Spinal cord (tissue), 10 donors: ENCODE results near the gene OR52E6. TPM values are rescaled to one million over a fixed set of nuclear protein-coding genes. Genes with fewer than 3 reads are reported as not detected.

ENCODE experiments used
- DNase-seq, 6 donors: peaks; one replicate each; pipeline versions ENCODE4 v3.0.0 to v3.0.0-alpha.2; 2013 to 2015; ENCODE audit warnings: low spot score in 6 of 6, low read depth in 4 of 6
- H3K27ac ChIP-seq: one replicate; pipeline ENCODE4 v1.5.1; 2013; ENCODE audit warnings: low read depth, low read length, control low read depth
- H3K27me3 ChIP-seq: one replicate; pipeline ENCODE4 v1.6.1; 2013; ENCODE audit warnings: low read length; ENCODE audit not compliant: control insufficient read depth, insufficient read depth
- H3K36me3 ChIP-seq: one replicate; pipeline ENCODE4 v1.6.1; 2013; ENCODE audit warnings: low read length; ENCODE audit not compliant: control insufficient read depth, insufficient read depth
- H3K4me1 ChIP-seq: one replicate; pipeline ENCODE4 v1.6.1; 2013; ENCODE audit warnings: low read length; ENCODE audit not compliant: control insufficient read depth, insufficient read depth
- H3K4me3 ChIP-seq: one replicate; pipeline ENCODE4 v1.5.1; 2013; ENCODE audit warnings: low read depth, low read length, control low read depth
- H3K9me3 ChIP-seq: one replicate; pipeline ENCODE4 v1.6.1; 2013; ENCODE audit warnings: low read length; ENCODE audit not compliant: control insufficient read depth, insufficient read depth
- WGBS: methylation state at CpG from one replicate; pipeline ENCODE4 v1.1.5; 2013; ENCODE audit warnings: missing lambda C conversion rate; ENCODE audit not compliant: insufficient coverage; 5-methylcytosine and 5-hydroxymethylcytosine counted together
- long read RNA-seq, 4 donors: transcript quantifications; one replicate each; lab custom pipeline, GENCODE V29; 2026
- polyA plus RNA-seq, 2 donors: library from polyadenylated mRNA; unstranded; fragments of 120-200 nt; gene quantifications; one replicate each; pipeline ENCODE4 v1.2.1, GENCODE V29; 2013; ENCODE audit not compliant: insufficient read length in 2 of 2
- total RNA-seq, 2 donors: library from RNA; depleted of rRNA in 1 of 2; stranded (reverse); fragments of 120-200 nt in 1 of 2; fragments of >200 nt in 1 of 2; gene quantifications; one replicate each; pipeline versions ENCODE4 v1.2.3 to v1.2.4, GENCODE V29; 2013 to 2014
- donor health status: healthy.

OR52E6 gene
- not detected for total RNA-seq
- polyA plus RNA-seq = not detected
- long read RNA-seq, donor 1 = 0 reads
- long read RNA-seq, donor 2 = 0 reads
- long read RNA-seq, donor 3 = 0 reads
- long read RNA-seq, donor 4 = 0 reads

- Histone ChIP-seq H3K27me3 (no peaks in the 10 kb centered on the region), H3K9me3 (no peaks in the 10 kb centered on the region), H3K36me3 (no peaks in the 10 kb centered on the region), H3K4me3 (no peak within 1 kb of the TSS), H3K4me1 (no peaks in the 10 kb centered on the region), H3K27ac (no peak within 1 kb of the TSS)
- DNase-seq = no peak
- no CpG with 5 or more reads among the region's 1 CpG for WGBS
Measured at GRCh38 chr11:5841797-5842196, at the start of gene OR52E6. Gene OR52E6 (minus strand): TSS chr11:5841897. CDS start chr11:5841897, 0 bp downstream.

- H3K4me3 ChIP-seq = no peak overlapping the region
- no peaks in the 10 kb centered on the region for H3K4me1 ChIP-seq
- no peaks in the 10 kb centered on the region for H3K27me3 ChIP-seq
- DNase-seq = peak in 2 of 6 donors; percentile 14 to 41
- H3K27ac ChIP-seq = no peak overlapping the region
- H3K9me3 ChIP-seq = no peaks in the 10 kb centered on the region
- WGBS = 70% methylated on average over 2 of the region's 4 CpGs
- H3K36me3 ChIP-seq = no peaks in the 10 kb centered on the region
Measured at GRCh38 chr11:5891216-5891800, 49.6 kb upstream of the OR52E6 start.

DNA sequence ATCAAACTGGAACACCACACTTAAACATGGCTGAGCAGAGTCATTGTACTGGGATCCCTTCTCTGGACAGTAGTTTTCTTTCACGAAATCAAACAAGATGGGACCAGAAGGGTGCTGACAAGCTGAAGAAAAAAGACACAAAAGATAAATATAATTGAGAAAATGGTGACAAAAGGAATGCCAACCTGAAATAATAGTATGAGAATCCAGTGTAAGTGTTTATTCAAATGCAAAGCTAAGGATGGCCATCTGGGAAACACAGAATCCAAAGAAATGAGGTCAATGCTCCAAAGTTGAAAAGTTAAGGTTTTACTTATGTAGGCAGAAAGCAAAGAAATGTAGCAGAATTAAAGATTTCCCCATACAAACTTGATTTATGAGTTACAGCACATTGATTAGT is 46.0 kb upstream of the OR52E6 start:
- no peak for DNase-seq
- no peaks in the 10 kb centered on the region for H3K4me1 ChIP-seq
- no peak overlapping the region for H3K27ac ChIP-seq
- H3K4me3 ChIP-seq = no peak overlapping the region
- no CpG with 5 or more reads among the region's 1 CpG for WGBS
- H3K9me3 ChIP-seq = no peaks in the 10 kb centered on the region
- H3K36me3 ChIP-seq = no peaks in the 10 kb centered on the region
- no peaks in the 10 kb centered on the region for H3K27me3 ChIP-seq

- no peak overlapping the region for H3K4me3 ChIP-seq
- no peaks in the 10 kb centered on the region for H3K27me3 ChIP-seq
- H3K9me3 ChIP-seq = no peaks in the 10 kb centered on the region
- H3K4me1 ChIP-seq = no peaks in the 10 kb centered on the region
- no CpG with 5 or more reads among the region's 3 CpGs for WGBS
- no peaks in the 10 kb centered on the region for H3K36me3 ChIP-seq
- no peak overlapping the region for H3K27ac ChIP-seq
- no peak for DNase-seq
Measured at GRCh38 chr11:5887172-5887571, 45.5 kb upstream of the OR52E6 start.

DNA sequence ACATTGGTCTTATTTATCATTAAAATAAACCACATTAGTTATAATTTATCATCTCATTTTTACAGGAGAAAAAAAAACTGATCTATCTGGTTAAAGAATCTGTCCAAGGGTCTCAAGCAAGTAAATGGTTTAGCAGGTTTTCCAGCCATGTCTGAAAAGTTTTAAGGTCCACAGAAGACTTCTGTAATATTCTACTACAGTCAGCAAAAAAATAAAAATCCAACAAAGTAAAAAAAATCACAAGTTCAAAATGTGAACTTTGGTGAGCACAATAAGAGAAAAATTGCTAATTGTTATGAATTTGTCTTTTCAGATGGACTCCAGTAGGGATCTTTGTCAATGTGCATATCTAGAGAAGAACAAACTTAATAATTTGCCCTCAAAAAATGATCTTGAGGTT is 40.1 kb upstream of the OR52E6 start:
- Histone ChIP-seq H3K4me3 (no peak overlapping the region), H3K9me3 (no peaks in the 10 kb centered on the region), H3K36me3 (no peaks in the 10 kb centered on the region), H3K27me3 (no peaks in the 10 kb centered on the region), H3K4me1 (no peaks in the 10 kb centered on the region), H3K27ac (no peak overlapping the region)
- no peak for DNase-seq

DNA sequence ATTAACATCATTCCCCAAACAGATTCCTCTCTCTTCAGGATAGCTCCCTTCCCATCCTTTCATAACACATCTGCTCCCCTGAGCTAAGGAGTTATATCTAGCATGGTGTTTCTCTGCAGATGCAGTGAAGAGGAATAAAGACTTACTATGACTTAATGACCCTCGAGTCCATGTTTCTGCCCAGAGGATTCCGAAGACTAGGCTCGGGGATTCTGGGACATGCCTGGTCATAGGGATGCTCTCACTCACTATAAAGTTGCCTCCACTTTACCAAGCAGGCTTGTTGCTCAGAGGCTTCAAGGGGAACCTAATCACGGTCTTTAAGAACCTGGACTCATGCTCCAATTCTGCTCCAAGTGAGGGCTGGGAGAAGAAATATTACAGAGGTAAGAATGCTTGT is 38.6 kb upstream of the OR52E6 start, which contains the start of gene OR52E4:
Gene OR52E4, plus strand, starts transcription at position 301 of the 400 bp plus-strand sequence. CDS start 3,664 bp downstream, outside the sequence.
- no peak for DNase-seq
- no peaks in the 10 kb centered on the region for H3K27me3 ChIP-seq
- 80% methylated on average over 1 of the region's 4 CpGs for WGBS
- no peaks in the 10 kb centered on the region for H3K9me3 ChIP-seq
- H3K4me1 ChIP-seq = no peaks in the 10 kb centered on the region
- no peaks in the 10 kb centered on the region for H3K36me3 ChIP-seq
- no peak within 1 kb of the TSS for H3K4me3 ChIP-seq
- H3K27ac ChIP-seq = no peak within 1 kb of the TSS

DNA sequence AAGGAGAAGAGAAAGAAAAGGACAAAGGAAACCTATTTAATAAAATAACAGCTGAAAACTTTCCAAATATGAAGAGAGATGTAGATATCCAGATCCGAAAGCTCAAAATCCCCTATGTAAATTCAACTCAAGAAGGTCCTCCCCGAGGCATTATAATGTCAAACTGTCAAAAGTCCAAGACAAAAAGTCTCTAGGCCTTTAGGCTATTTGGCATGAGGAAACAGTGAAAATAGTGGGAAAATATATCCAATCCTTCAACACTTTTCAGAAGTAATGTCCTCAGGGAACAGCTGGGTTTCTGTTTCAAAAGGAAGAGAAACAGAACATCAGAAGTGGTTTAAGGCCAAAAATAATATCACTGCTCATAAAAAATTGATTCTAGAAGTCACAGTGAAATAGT is 36.9 kb upstream of the OR52E6 start:
- no peak overlapping the region for H3K27ac ChIP-seq
- H3K36me3 ChIP-seq = no peaks in the 10 kb centered on the region
- no peak for DNase-seq
- no peak overlapping the region for H3K4me3 ChIP-seq
- no peaks in the 10 kb centered on the region for H3K27me3 ChIP-seq
- WGBS = no CpG with 5 or more reads among the region's 2 CpGs
- H3K9me3 ChIP-seq = no peaks in the 10 kb centered on the region
- H3K4me1 ChIP-seq = no peaks in the 10 kb centered on the region

DNA sequence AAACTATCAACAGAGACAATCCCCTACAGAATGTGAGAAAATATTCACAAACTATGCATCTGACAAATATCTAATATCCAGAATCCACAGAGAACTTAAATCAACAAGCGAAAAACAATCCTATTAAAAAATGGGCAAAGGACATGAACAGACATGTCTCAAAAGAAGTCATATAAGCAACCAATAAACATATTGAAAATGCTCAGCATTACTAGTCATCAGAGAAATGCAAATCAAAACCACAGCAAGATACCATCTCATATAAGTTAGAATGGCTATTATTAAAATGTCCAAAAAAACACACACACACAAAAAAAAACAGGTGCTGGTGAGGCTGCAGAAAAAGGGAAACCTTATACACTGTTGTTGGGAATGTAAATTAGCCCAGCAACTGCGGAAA is 24.1 kb upstream of the OR52E6 start:
- DNase-seq = no peak
- no peak overlapping the region for H3K4me3 ChIP-seq
- no peaks in the 10 kb centered on the region for H3K36me3 ChIP-seq
- WGBS = 100% methylated on average over 1 of the region's 2 CpGs
- no peaks in the 10 kb centered on the region for H3K4me1 ChIP-seq
- H3K9me3 ChIP-seq = peaks cover 1% of the 10 kb centered on the region
- H3K27ac ChIP-seq = no peak overlapping the region
- no peaks in the 10 kb centered on the region for H3K27me3 ChIP-seq

GRCh38 chr11:5857590-5857989 is 15.9 kb upstream of the OR52E6 start, which contains the start of gene OR52E8:
Gene OR52E8 (minus strand): TSS chr11:5857690. CDS start chr11:5857690, 0 bp downstream.
- DNase-seq = no peak
- WGBS = no CpG with 5 or more reads among the region's 3 CpGs
- H3K27ac ChIP-seq = no peak within 1 kb of the TSS
- H3K27me3 ChIP-seq = no peaks in the 10 kb centered on the region
- peaks cover 3% of the 10 kb centered on the region for H3K9me3 ChIP-seq
- no peak within 1 kb of the TSS for H3K4me3 ChIP-seq
- H3K36me3 ChIP-seq = no peaks in the 10 kb centered on the region
- H3K4me1 ChIP-seq = no peaks in the 10 kb centered on the region

DNA sequence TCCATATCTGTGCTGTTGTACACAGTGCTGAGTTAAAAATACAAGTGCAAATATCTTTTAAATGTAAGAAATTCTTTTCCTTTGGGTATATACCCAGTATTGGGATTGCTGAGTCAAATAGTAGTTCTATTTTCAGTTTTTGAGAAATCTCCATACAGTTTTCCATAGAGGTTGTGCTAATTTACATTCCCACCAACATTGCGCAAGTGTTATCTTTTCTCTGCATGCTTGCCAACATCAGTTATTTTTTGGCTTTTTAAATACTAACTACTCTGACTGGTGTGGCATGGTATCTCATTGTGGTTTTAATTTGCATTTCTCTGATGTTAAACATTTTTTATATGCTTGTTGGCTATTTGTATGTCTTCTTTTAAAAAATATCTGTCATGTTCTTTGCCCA is 9.3 kb upstream of the OR52E6 start:
- H3K9me3 ChIP-seq = peaks cover 3% of the 10 kb centered on the region
- WGBS = no CpG with 5 or more reads among the region's 1 CpG
- no peaks in the 10 kb centered on the region for H3K27me3 ChIP-seq
- H3K27ac ChIP-seq = no peak overlapping the region
- H3K36me3 ChIP-seq = no peaks in the 10 kb centered on the region
- H3K4me3 ChIP-seq = no peak overlapping the region
- no peaks in the 10 kb centered on the region for H3K4me1 ChIP-seq
- no peak for DNase-seq
